KOPT-K1 (cell line): ENCODE measurements around the gene DGCR2.
"Not testable (repeated sequence)": the region's sequence is repeated elsewhere in the genome, so short reads cannot be mapped to it uniquely, and the experiment has no call there.

Experiments
- H3K27ac ChIP-seq: fragments of 200-600 bp; sonication (generic); 2 replicates; pipeline ENCODE4 v1.5.1; 2016; ENCODE audit warnings: antibody characterized with exemption, mild to moderate bottlenecking, low read depth, low read length; ENCODE audit not compliant: poor library complexity, severe bottlenecking
- H3K36me3 ChIP-seq: fragments of 200-600 bp; sonication (generic); 2 replicates; pipeline ENCODE4 v1.5.1; 2017; ENCODE audit warnings: antibody characterized with exemption, mild to moderate bottlenecking, low read length, moderate library complexity; ENCODE audit not compliant: insufficient read depth
- H3K9me3 ChIP-seq: fragments of 200-600 bp; sonication (generic); 2 replicates; pipeline ENCODE4 v1.5.1; 2017; ENCODE audit warnings: antibody characterized with exemption, low read length, mild to moderate bottlenecking; ENCODE audit not compliant: insufficient read depth, poor library complexity, severe bottlenecking

The DGCR2 gene

GRCh38 chr22:19090586-19091127 lies 31.6 kb downstream of the DGCR2 start:
- H3K9me3 ChIP-seq: no peaks in the 10 kb centered on the region
- peaks cover 30% of the 10 kb centered on the region for H3K36me3 ChIP-seq
- no peak overlapping the region for H3K27ac ChIP-seq

- Histone ChIP-seq H3K9me3 (no peaks in the 10 kb centered on the region), H3K27ac (no peak overlapping the region), H3K36me3 (peaks cover 30% of the 10 kb centered on the region)
Measured at GRCh38 chr22:19090183-19090582, 32.0 kb downstream of the DGCR2 start.

- no peak overlapping the region for H3K27ac ChIP-seq
- peaks cover 30% of the 10 kb centered on the region for H3K36me3 ChIP-seq
- H3K9me3 ChIP-seq: no peaks in the 10 kb centered on the region
Measured at GRCh38 chr22:19088866-19089595, 33.2 kb downstream of the DGCR2 start.

GRCh38 chr22:19086896-19087295 lies 35.3 kb downstream of the DGCR2 start:
- Histone ChIP-seq H3K36me3 (peaks cover 30% of the 10 kb centered on the region), H3K9me3 (no peaks in the 10 kb centered on the region), H3K27ac (no peak overlapping the region)

GRCh38 chr22:19086417-19086816 lies 35.8 kb downstream of the DGCR2 start:
- Histone ChIP-seq H3K27ac (no peak overlapping the region), H3K36me3 (peaks cover 35% of the 10 kb centered on the region), H3K9me3 (no peaks in the 10 kb centered on the region)

- H3K36me3 ChIP-seq: peaks cover 46% of the 10 kb centered on the region
- no peaks in the 10 kb centered on the region for H3K9me3 ChIP-seq
- peak overlapping the region; percentile 13 for H3K27ac ChIP-seq
Measured at GRCh38 chr22:19085233-19085718, 36.9 kb downstream of the DGCR2 start.

- not testable (repeated sequence) for H3K9me3 ChIP-seq, H3K27ac ChIP-seq
- H3K36me3 ChIP-seq: peaks cover 53% of the 10 kb centered on the region
Measured at GRCh38 chr22:19084586-19084985, 37.6 kb downstream of the DGCR2 start.

GRCh38 chr22:19084126-19084525 lies 38.1 kb downstream of the DGCR2 start:
- peaks cover 53% of the 10 kb centered on the region for H3K36me3 ChIP-seq
- H3K27ac ChIP-seq, H3K9me3 ChIP-seq: not testable (repeated sequence)

- H3K9me3 ChIP-seq: no peaks in the 10 kb centered on the region
- H3K36me3 ChIP-seq: peaks cover 50% of the 10 kb centered on the region
- no peak overlapping the region for H3K27ac ChIP-seq
Measured at GRCh38 chr22:19082793-19083192, 39.4 kb downstream of the DGCR2 start.

- Histone ChIP-seq H3K9me3 (no peaks in the 10 kb centered on the region), H3K36me3 (peaks cover 45% of the 10 kb centered on the region), H3K27ac (no peak overlapping the region)
Measured at GRCh38 chr22:19082101-19082500, 40.1 kb downstream of the DGCR2 start.

GRCh38 chr22:19081351-19081750 lies 40.9 kb downstream of the DGCR2 start:
- H3K9me3 ChIP-seq: no peaks in the 10 kb centered on the region
- H3K27ac ChIP-seq: no peak overlapping the region
- H3K36me3 ChIP-seq: peaks cover 38% of the 10 kb centered on the region

- no peaks in the 10 kb centered on the region for H3K9me3 ChIP-seq
- no peak overlapping the region for H3K27ac ChIP-seq
- H3K36me3 ChIP-seq: peaks cover 37% of the 10 kb centered on the region
Measured at GRCh38 chr22:19080853-19081252, 41.4 kb downstream of the DGCR2 start.

- peaks cover 37% of the 10 kb centered on the region for H3K36me3 ChIP-seq
- H3K27ac ChIP-seq: no peak overlapping the region
- H3K9me3 ChIP-seq: no peaks in the 10 kb centered on the region
Measured at GRCh38 chr22:19079691-19080090, 42.5 kb downstream of the DGCR2 start.

GRCh38 chr22:19075404-19075803 lies 46.8 kb downstream of the DGCR2 start:
- Histone ChIP-seq H3K27ac (no peak overlapping the region), H3K9me3 (no peaks in the 10 kb centered on the region), H3K36me3 (peaks cover 42% of the 10 kb centered on the region)

- peaks cover 45% of the 10 kb centered on the region for H3K36me3 ChIP-seq
- not testable (repeated sequence) for H3K27ac ChIP-seq, H3K9me3 ChIP-seq
Measured at GRCh38 chr22:19072853-19073252, 49.4 kb downstream of the DGCR2 start.
